PC-9 (cell line): ENCODE measurements around the gene RALGPS1. TPM values are rescaled to one million over a fixed set of nuclear protein-coding genes. Genes with fewer than 3 reads are reported as not detected.

Source experiments
- BruUV-seq: library from RNA; stranded (reverse); fragments of 400-500 nt; replicated peaks from 2 replicates; lab custom pipeline; 2021; lab: Mats Ljungman, UMichigan
- CTCF ChIA-PET: fragments of 300-600 bp; sonication (Branson Sonifier 250); formaldehyde crosslinking; loops from one replicate; lab custom pipeline; 2022; ENCODE audit warnings: antibody characterized with exemption; lab: Charles Lee
- POLR2A ChIA-PET: fragments of 300-600 bp; sonication (Branson Sonifier 250); formaldehyde crosslinking; loops from one replicate; lab custom pipeline; 2022; ENCODE audit warnings: antibody characterized with exemption; ENCODE audit not compliant: unreplicated experiment; lab: Charles Lee
- DNase-seq, 2 experiments: peaks; one replicate each; pipeline versions ENCODE4 v3.0.0 to v3.0.0-alpha.2; 2015 to 2022; ENCODE audit warnings: mixed read lengths in 1 of 2
- H2AFZ ChIP-seq: fragments of 200-600 bp; sonication (generic); 2 replicates; pipeline ENCODE4 v1.8.1; 2017; ENCODE audit warnings: antibody characterized with exemption
- H3F3A ChIP-seq: fragments of 200-600 bp; sonication (generic); 2 replicates; pipeline ENCODE4 v1.8.1; 2017; ENCODE audit warnings: antibody characterized with exemption, mild to moderate bottlenecking, low read depth; ENCODE audit not compliant: insufficient read depth
- H3K27ac ChIP-seq: fragments of 200-600 bp; sonication (generic); 2 replicates; pipeline ENCODE4 v1.6.1; 2016; ENCODE audit warnings: mixed run types
- H3K27me3 ChIP-seq: fragments of 200-600 bp; sonication (generic); 2 replicates; pipeline ENCODE4 v1.6.1; 2016; ENCODE audit warnings: low read depth, mixed run types; ENCODE audit not compliant: insufficient read depth
- H3K36me3 ChIP-seq: fragments of 200-600 bp; sonication (generic); 2 replicates; pipeline ENCODE4 v1.6.1; 2016; ENCODE audit warnings: low read depth, mixed run types
- H3K4me1 ChIP-seq: fragments of 200-600 bp; sonication (generic); replicated peaks from 2 replicates; pipeline ENCODE4 v1.6.1; 2016; ENCODE audit warnings: mixed run types; ENCODE audit not compliant: insufficient read depth
- H3K4me2 ChIP-seq: fragments of 200-600 bp; sonication (generic); 2 replicates; pipeline ENCODE4 v1.6.1; 2017; ENCODE audit warnings: mixed run types
- H3K4me3 ChIP-seq: fragments of 200-600 bp; sonication (generic); 2 replicates; pipeline ENCODE4 v1.6.1; 2016; ENCODE audit warnings: mixed run types
- H3K79me2 ChIP-seq: fragments of 200-600 bp; sonication (generic); 2 replicates; pipeline ENCODE4 v1.6.1; 2017; ENCODE audit warnings: low read depth, mixed run types
- H3K9me2 ChIP-seq: fragments of 200-600 bp; sonication (generic); 2 replicates; pipeline ENCODE4 v1.8.1; 2017; ENCODE audit warnings: mild to moderate bottlenecking; ENCODE audit not compliant: insufficient read depth
- H3K9me3 ChIP-seq: fragments of 200-600 bp; sonication (generic); 2 replicates; pipeline ENCODE4 v1.8.1; 2016; ENCODE audit warnings: low read depth; ENCODE audit not compliant: insufficient read depth
- H4K20me1 ChIP-seq: fragments of 200-600 bp; sonication (generic); 2 replicates; pipeline ENCODE4 v1.8.1; 2017; ENCODE audit not compliant: insufficient read depth
- CTCF ChIP-seq: fragments of 200-600 bp; sonication (generic); conservative IDR thresholded peaks from 2 replicates; pipeline ENCODE4 v1.6.1; 2017; ENCODE audit warnings: mixed run types, antibody characterized with exemption, mild to moderate bottlenecking, moderate library complexity
- EZH2 ChIP-seq: fragments of 200-600 bp; sonication (generic); IDR thresholded peaks from 2 replicates; pipeline ENCODE4 v1.8.0; 2017; ENCODE audit warnings: antibody characterized with exemption, low read depth
- intact Hi-C: fragments of 100-400 bp; cut with micrococcal nuclease; formaldehyde crosslinking; loops from one replicate; pipeline ENCODE4 v1.10.0; 2022; ENCODE audit not compliant: unreplicated experiment
- total RNA-seq: library from RNA; stranded (reverse); gene quantifications from 2 replicates; pipeline ENCODE4 v1.2.3, GENCODE V29; 2021

RALGPS1 gene
- total RNA-seq, 1 experiment from 2014 or later = 23.3 TPM

DNA sequence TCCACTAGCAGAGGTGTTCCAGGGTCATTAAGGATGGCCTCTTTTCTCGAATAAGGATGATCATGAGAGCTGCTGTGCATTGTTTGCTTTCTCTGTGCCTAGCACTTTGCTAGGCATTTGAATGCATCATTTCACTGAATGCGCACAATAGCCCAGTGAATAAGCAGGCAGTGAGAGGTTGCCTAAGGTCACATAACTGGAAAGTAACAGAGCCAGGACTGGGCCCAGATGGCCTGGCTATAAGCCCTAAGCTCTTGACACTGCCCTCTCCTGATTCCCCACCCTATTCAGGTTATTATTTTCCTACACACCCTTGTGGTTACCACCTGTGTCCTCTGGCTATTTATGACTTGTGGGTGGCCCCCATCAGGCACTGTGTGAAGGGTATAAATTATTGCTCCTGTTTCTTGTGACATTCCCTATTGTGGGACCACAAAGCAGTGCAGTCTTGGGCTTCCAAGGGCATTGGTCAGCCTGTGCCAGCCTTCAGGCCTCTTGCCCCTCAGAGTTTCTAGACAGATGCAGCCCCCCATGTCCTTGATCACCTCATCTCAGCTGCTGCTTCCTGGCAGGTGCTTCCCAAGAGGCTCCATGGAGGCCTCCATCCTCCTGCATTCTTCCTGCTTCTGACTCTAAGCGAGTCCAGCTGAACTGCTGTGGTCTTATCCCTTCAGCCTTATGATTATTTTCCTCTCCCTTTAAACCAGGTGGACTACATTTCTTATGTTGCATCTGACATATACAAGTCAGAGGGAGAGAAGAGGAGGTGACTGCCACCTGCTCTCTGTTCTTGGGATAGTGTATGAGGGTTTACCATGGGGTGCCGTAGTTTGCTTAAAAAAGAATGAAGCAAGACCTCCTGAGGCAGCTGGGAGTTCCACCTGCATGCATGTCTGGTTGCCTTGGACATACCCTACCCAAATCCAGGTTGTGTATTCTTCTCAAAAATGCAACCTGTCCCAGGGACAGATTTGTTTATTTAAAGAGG, 160.3 kb downstream of the RALGPS1 start:
- Histone ChIP-seq H3K79me2 (no peaks in the 10 kb centered on the region), H3K27ac (0 out of 2 replicates have a peak overlapping the region, but pooled peaks have one; percentile 13), H3K9me2 (no peaks in the 10 kb centered on the region), H3F3A (peaks cover 29% of the 10 kb centered on the region), H3K27me3 (no peaks in the 10 kb centered on the region), H4K20me1 (no peaks in the 10 kb centered on the region), H3K4me2 (peak overlapping the region; percentile 60), H3K4me3 (no peak overlapping the region), H3K9me3 (peaks cover 9% of the 10 kb centered on the region; the same call in 1 of the 2 replicates), H3K36me3 (0 out of 2 replicates have a peak, but pooled peaks cover 9% of the 10 kb centered on the region), H2AFZ (no peak overlapping the region), H3K4me1 (peaks cover 56% of the 10 kb centered on the region)
- POLR2A ChIA-PET = no interaction called here
- no TSS peak for BruUV-seq
- CTCF ChIA-PET = interaction anchor here (0.5 to 0.6 kb wide), 3 partner anchors 9 to 113 kb away, joined by 3 to 4 read pairs (median 3); no protein-coding TSS in a partner anchor
- TF ChIP-seq CTCF (no peak), EZH2 (no peak)
- peak; percentile 69 to 96 for DNase-seq
- intact Hi-C loops = loop anchor here (2.0 kb wide), 1 partner anchor 38 kb away; no protein-coding TSS in a partner anchor

GRCh38 chr9:127075624-127076372, 161.2 kb downstream of the RALGPS1 start:
- intact Hi-C loops = loop anchor here (1.0 to 2.0 kb wide), 2 partner anchors 37 to 124 kb away; no protein-coding TSS in a partner anchor
- DNase-seq = peak in 1 of 2 experiments; percentile 92
- no peaks in the 10 kb centered on the region for H3K9me2 ChIP-seq
- CTCF ChIA-PET = no interaction called here
- peaks cover 9% of the 10 kb centered on the region; the same call in 1 of the 2 replicates for H3K9me3 ChIP-seq
- BruUV-seq = no TSS peak
- H2AFZ ChIP-seq = no peak overlapping the region
- H3K4me3 ChIP-seq = no peak overlapping the region
- POLR2A ChIA-PET = interaction anchor here (0.6 to 0.7 kb wide), 4 partner anchors 42 to 275 kb away, joined by 3 to 6 read pairs (median 5); no protein-coding TSS in a partner anchor
- H3F3A ChIP-seq = peaks cover 29% of the 10 kb centered on the region
- no peaks in the 10 kb centered on the region for H4K20me1 ChIP-seq
- peak overlapping the region; percentile 38 for H3K27ac ChIP-seq
- no peaks in the 10 kb centered on the region for H3K27me3 ChIP-seq
- TF ChIP-seq EZH2 (no peak), CTCF (no peak)
- H3K4me1 ChIP-seq = peaks cover 56% of the 10 kb centered on the region
- 0 out of 2 replicates have a peak, but pooled peaks cover 9% of the 10 kb centered on the region for H3K36me3 ChIP-seq
- peak overlapping the region; percentile 60 for H3K4me2 ChIP-seq
- no peaks in the 10 kb centered on the region for H3K79me2 ChIP-seq
